Ishikawa (cell line): ENCODE data around the gene LTC4S.

ENCODE experiments used
- CEBPB ChIP-seq: IDR thresholded peaks from 2 replicates; pipeline ENCODE4 v1.6.1; 2012
- EGR1 ChIP-seq: IDR thresholded peaks from 2 replicates; pipeline ENCODE4 v1.6.1; 2012
- EP300 ChIP-seq: IDR thresholded peaks from 2 replicates; pipeline ENCODE4 v1.6.1; 2012; ENCODE audit warnings: borderline replicate concordance
- FOXM1 ChIP-seq: IDR thresholded peaks from 2 replicates; pipeline ENCODE4 v1.6.1; 2012; ENCODE audit warnings: low read depth, borderline replicate concordance
- MAX ChIP-seq: IDR thresholded peaks from 2 replicates; pipeline ENCODE4 v1.6.1; 2012
- RAD21 ChIP-seq: IDR thresholded peaks from 2 replicates; pipeline ENCODE4 v1.6.1; 2012; ENCODE audit warnings: low read depth
- REST ChIP-seq: IDR thresholded peaks from 2 replicates; pipeline ENCODE4 v1.6.1; 2012; ENCODE audit warnings: low read depth, mild to moderate bottlenecking
- TAF1 ChIP-seq: IDR thresholded peaks from 2 replicates; pipeline ENCODE4 v1.6.1; 2012; ENCODE audit warnings: low read depth, mild to moderate bottlenecking
- TCF12 ChIP-seq: IDR thresholded peaks from 2 replicates; pipeline ENCODE4 v1.6.1; 2012; ENCODE audit warnings: low read depth
- ZBTB7A ChIP-seq: IDR thresholded peaks from 2 replicates; pipeline ENCODE4 v1.6.1; 2012; ENCODE audit warnings: low read depth

GRCh38 chr5:179768326-179769085 is 25.3 kb upstream of the LTC4S start:
- TF ChIP-seq CEBPB (no peak), EP300 (no peak), ZBTB7A (no peak), EGR1 (no peak), RAD21 (no peak), MAX (no peak), FOXM1 (no peak), REST (no peak), TAF1 (no peak), TCF12 (no peak)
